Measurements from ENCODE around the gene SLC30A9.

- no peak for TF ChIP-seq EZH2 (IDR thresholded peaks at IDR 0.05; ENCODE audit: borderline replicate concordance, low read depth, low read length, severe bottlenecking)
- TF ChIP-seq, protein P1, sequence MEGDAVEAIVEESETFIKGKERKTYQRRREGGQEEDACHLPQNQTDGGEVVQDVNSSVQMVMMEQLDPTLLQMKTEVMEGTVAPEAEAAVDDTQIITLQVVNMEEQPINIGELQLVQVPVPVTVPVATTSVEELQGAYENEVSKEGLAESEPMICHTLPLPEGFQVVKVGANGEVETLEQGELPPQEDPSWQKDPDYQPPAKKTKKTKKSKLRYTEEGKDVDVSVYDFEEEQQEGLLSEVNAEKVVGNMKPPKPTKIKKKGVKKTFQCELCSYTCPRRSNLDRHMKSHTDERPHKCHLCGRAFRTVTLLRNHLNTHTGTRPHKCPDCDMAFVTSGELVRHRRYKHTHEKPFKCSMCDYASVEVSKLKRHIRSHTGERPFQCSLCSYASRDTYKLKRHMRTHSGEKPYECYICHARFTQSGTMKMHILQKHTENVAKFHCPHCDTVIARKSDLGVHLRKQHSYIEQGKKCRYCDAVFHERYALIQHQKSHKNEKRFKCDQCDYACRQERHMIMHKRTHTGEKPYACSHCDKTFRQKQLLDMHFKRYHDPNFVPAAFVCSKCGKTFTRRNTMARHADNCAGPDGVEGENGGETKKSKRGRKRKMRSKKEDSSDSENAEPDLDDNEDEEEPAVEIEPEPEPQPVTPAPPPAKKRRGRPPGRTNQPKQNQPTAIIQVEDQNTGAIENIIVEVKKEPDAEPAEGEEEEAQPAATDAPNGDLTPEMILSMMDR (IDR thresholded peaks at IDR 0.05; ENCODE audit: extremely low read depth in 1 of 2, insufficient read depth in 1 of 2, low read depth in 1 of 2, low read length in 2 of 2), result no peak
- TF ChIP-seq POLR2AphosphoS5 (IDR thresholded peaks at IDR 0.05; ENCODE audit: insufficient read depth, low read depth, low read length), result no peak
- TF ChIP-seq POLR2A (IDR thresholded peaks at IDR 0.05; ENCODE audit: low read depth, low read length), result no peak
- TF ChIP-seq FOS (IDR thresholded peaks at IDR 0.05; ENCODE audit: borderline replicate concordance, insufficient read depth, low read length), result no peak
- TF ChIP-seq MYC (IDR thresholded peaks at IDR 0.05; ENCODE audit: low read depth, low read length), result no peak
- no peak for TF ChIP-seq GATA2 (IDR thresholded peaks at IDR 0.05; ENCODE audit: insufficient read depth, insufficient read length, low read depth, low read length)
These were observed 40.8 kb upstream of the SLC30A9 start for GRCh38 chr4:41949531-41949930.

Measured in endothelial cell of umbilical vein (primary cell).